Measurements from ENCODE around the gene NEMF. TPM values are rescaled to one million over a fixed set of nuclear protein-coding genes. Genes with fewer than 3 reads are reported as not detected.
"Not testable (repeated sequence)": the region's sequence is repeated elsewhere in the genome, so short reads cannot be mapped to it uniquely, and the experiment has no call there.

Gene NEMF
- total RNA-seq, 2 donors from 2014 or later, result 75.1 to 82.6 TPM

DNA sequence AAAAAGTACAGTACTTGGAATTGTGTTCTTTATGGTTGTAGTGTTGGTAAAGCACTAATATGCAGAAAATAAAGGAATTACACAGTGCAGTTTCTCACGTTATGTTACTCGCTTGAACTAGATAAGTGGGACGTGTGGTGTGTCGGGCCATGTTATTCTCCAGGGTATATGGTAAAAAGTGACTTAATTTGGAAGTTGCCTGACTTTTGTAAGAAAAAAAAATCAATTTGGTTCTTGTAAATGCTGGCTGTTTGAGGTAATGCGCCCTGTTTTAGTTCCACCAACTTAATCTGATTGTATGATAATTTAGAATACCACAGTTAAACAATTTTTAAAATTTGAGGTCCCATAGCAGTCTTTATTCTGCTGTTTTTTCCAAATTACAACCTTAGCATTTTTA, 44.4 kb upstream of the NEMF start:
- Mint-ChIP-seq H3K4me3 (no peak overlapping the region), H3K27ac (no peak overlapping the region), H3K36me3 (ENCODE audit: low read depth) (peaks cover 14% of the 10 kb centered on the region), H3K27me3 (ENCODE audit: insufficient read depth) (no peaks in the 10 kb centered on the region), H3K4me1 (peaks cover 26% of the 10 kb centered on the region), H3K9me3 (no peaks in the 10 kb centered on the region)
- H3K9ac ChIP-seq (ENCODE audit: extremely low read depth, low read length, poor library complexity, severe bottlenecking), result no peak overlapping the region
- WGBS, 2 experiments (ENCODE audit: insufficient coverage in 1 of 2, insufficient read length in 1 of 2), result 91 to 100% methylated on average over 2 to 5 of the region's 5 CpGs
- H3K36me3 ChIP-seq (ENCODE audit: control insufficient read depth, insufficient read depth, low read length), result peaks cover 23% of the 10 kb centered on the region
- H3K27me3 ChIP-seq (ENCODE audit: control insufficient read depth, insufficient read depth, low read length, poor library complexity, severe bottlenecking), result no peaks in the 10 kb centered on the region
- H3K27ac ChIP-seq (ENCODE audit: low read depth, low read length), result no peak overlapping the region
- DNase-seq, result no peak
- H3K4me1 ChIP-seq (ENCODE audit: control insufficient read depth, insufficient read depth, low read length), result peaks cover 3% of the 10 kb centered on the region
- no peak for TF ChIP-seq CTCF (conservative IDR thresholded peaks at IDR 0.05)
- no peaks in the 10 kb centered on the region for H3K9me3 ChIP-seq (ENCODE audit: control insufficient read depth, low read length)
- peak overlapping the region; percentile 97 for H3K4me3 ChIP-seq (ENCODE audit: low read length)

GRCh38 chr14:49896272-49896671, 43.7 kb upstream of the NEMF start:
- peaks cover 23% of the 10 kb centered on the region for H3K36me3 ChIP-seq (ENCODE audit: control insufficient read depth, insufficient read depth, low read length)
- H3K9me3 Mint-ChIP-seq; H3K27ac ChIP-seq (ENCODE audit: low read depth, low read length); H3K4me1 ChIP-seq (ENCODE audit: control insufficient read depth, insufficient read depth, low read length); H3K27ac Mint-ChIP-seq; H3K27me3 ChIP-seq (ENCODE audit: control insufficient read depth, insufficient read depth, low read length, poor library complexity, severe bottlenecking); DNase-seq; H3K9ac ChIP-seq (ENCODE audit: extremely low read depth, low read length, poor library complexity, severe bottlenecking); H3K9me3 ChIP-seq (ENCODE audit: control insufficient read depth, low read length); H3K27me3 Mint-ChIP-seq (ENCODE audit: insufficient read depth): not testable (repeated sequence)
- Mint-ChIP-seq H3K36me3 (ENCODE audit: low read depth) (peaks cover 14% of the 10 kb centered on the region), H3K4me3 (peak overlapping the region; percentile 96), H3K4me1 (peaks cover 28% of the 10 kb centered on the region)
- peak overlapping the region; percentile 97 for H3K4me3 ChIP-seq (ENCODE audit: low read length)

DNA sequence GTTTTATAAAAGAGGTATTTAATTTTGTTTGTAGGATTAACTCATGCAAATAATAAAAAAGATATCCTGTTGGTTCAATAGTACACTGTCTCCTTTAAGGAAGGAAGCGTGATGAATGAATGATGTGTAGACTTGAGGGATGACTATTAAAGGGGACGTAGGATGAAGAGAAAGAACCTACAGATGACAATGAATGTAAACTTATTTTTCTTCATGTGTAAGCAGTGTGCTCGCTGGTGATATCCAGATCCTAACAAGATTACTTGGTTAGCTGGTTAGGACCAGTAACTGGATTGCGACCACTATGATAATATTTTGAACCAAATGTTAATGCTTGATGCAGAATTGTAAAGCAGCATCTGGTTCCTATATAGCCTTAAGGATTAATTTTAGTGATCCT, 42.9 kb upstream of the NEMF start:
- Histone ChIP-seq H3K27ac (ENCODE audit: low read depth, low read length) (no peak overlapping the region), H3K4me1 (ENCODE audit: control insufficient read depth, insufficient read depth, low read length) (peaks cover 3% of the 10 kb centered on the region), H3K9me3 (ENCODE audit: control insufficient read depth, low read length) (no peaks in the 10 kb centered on the region), H3K9ac (ENCODE audit: extremely low read depth, low read length, poor library complexity, severe bottlenecking) (no peak overlapping the region), H3K36me3 (ENCODE audit: control insufficient read depth, insufficient read depth, low read length) (peaks cover 23% of the 10 kb centered on the region), H3K27me3 (ENCODE audit: control insufficient read depth, insufficient read depth, low read length, poor library complexity, severe bottlenecking) (no peaks in the 10 kb centered on the region), H3K4me3 (ENCODE audit: low read length) (peak overlapping the region; percentile 97)
- H3K9me3 Mint-ChIP-seq, result no peaks in the 10 kb centered on the region
- no peak for TF ChIP-seq CTCF (conservative IDR thresholded peaks at IDR 0.05)
- H3K27me3 Mint-ChIP-seq (ENCODE audit: insufficient read depth), result no peaks in the 10 kb centered on the region
- H3K27ac Mint-ChIP-seq, result no peak overlapping the region
- no peak for DNase-seq
- H3K4me3 Mint-ChIP-seq, result peak overlapping the region; percentile 96
- WGBS, 2 experiments (ENCODE audit: insufficient coverage in 1 of 2, insufficient read length in 1 of 2), result 79 to 96% methylated on average over 3 to 4 of the region's 4 CpGs
- H3K36me3 Mint-ChIP-seq (ENCODE audit: low read depth), result peaks cover 14% of the 10 kb centered on the region
- peaks cover 28% of the 10 kb centered on the region for H3K4me1 Mint-ChIP-seq

- H3K36me3 Mint-ChIP-seq (ENCODE audit: low read depth), result peaks cover 14% of the 10 kb centered on the region
- H3K27ac ChIP-seq (ENCODE audit: low read depth, low read length), result not testable (repeated sequence)
- whole genome bisulfite sequencing, 2 experiments (ENCODE audit: insufficient coverage in 1 of 2, insufficient read length in 1 of 2), result 19 to 60% methylated on average over 1 to 7 of the region's 8 CpGs
These were observed 41.9 kb upstream of the NEMF start for GRCh38 chr14:49894214-49895107.

More at GRCh38 chr14:49894214-49895107, 41.9 kb upstream of the NEMF start:
- Mint-ChIP-seq H3K4me3 (peak overlapping the region; percentile 96), H3K27ac (peak overlapping the region; percentile 97), H3K4me1 (peaks cover 28% of the 10 kb centered on the region)
- Histone ChIP-seq H3K4me3 (ENCODE audit: low read length) (peak overlapping the region; percentile 97), H3K9ac (ENCODE audit: extremely low read depth, low read length, poor library complexity, severe bottlenecking) (peak overlapping the region; percentile 78), H3K36me3 (ENCODE audit: control insufficient read depth, insufficient read depth, low read length) (peaks cover 23% of the 10 kb centered on the region)
- H3K4me1 ChIP-seq (ENCODE audit: control insufficient read depth, insufficient read depth, low read length); H3K9me3 Mint-ChIP-seq; H3K27me3 Mint-ChIP-seq (ENCODE audit: insufficient read depth); H3K27me3 ChIP-seq (ENCODE audit: control insufficient read depth, insufficient read depth, low read length, poor library complexity, severe bottlenecking); DNase-seq; H3K9me3 ChIP-seq (ENCODE audit: control insufficient read depth, low read length): not testable (repeated sequence)

Data from endodermal cell (in vitro differentiated cells).